ENCODE data around the gene STXBP2. TPM values are rescaled to one million over a fixed set of nuclear protein-coding genes. Genes with fewer than 3 reads are reported as not detected.

STXBP2 gene
- total RNA-seq, 1 donor from 2014 or later: 61.6 TPM

DNA sequence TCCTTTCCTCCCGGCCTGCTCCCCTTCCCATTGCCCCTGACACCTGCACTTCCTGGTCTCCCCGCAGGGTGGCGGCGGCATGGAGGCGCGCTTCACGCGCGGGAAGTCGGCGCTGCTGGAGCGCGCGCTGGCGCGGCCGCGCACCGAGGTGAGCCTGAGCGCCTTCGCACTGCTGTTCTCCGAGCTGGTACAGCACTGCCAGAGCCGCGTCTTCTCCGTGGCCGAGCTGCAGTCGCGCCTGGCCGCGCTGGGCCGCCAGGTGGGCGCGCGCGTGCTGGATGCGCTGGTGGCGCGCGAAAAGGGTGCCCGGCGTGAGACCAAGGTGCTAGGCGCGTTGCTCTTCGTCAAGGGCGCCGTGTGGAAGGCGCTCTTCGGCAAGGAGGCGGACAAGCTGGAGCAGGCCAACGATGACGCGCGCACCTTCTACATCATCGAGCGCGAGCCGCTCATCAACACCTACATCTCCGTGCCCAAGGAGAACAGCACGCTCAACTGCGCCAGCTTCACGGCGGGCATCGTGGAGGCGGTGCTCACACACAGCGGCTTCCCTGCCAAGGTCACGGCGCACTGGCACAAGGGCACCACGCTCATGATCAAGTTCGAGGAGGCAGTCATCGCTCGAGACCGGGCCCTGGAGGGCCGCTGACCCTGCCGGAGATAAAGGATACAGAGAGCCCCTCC, 45.4 kb downstream of the STXBP2 start:
- TF ChIP-seq CTCF (conservative IDR thresholded peaks at IDR 0.05): no peak
- Mint-ChIP-seq H3K36me3 (peaks cover 9% of the 10 kb centered on the region), H3K27ac (no peak overlapping the region), H3K27me3 (peaks cover 17% of the 10 kb centered on the region), H3K4me3 (peak overlapping the region; percentile 90), H3K9me3 (no peaks in the 10 kb centered on the region), H3K4me1 (ENCODE audit: unreplicated experiment) (peaks cover 9% of the 10 kb centered on the region)
- DNase-seq (ENCODE audit: extremely low spot score, unreplicated experiment): no peak

GRCh38 chr19:7685546-7686445, 48.9 kb downstream of the STXBP2 start:
- peaks cover 3% of the 10 kb centered on the region for H3K4me1 Mint-ChIP-seq (ENCODE audit: unreplicated experiment)
- peak overlapping the region; percentile 46 for H3K27ac Mint-ChIP-seq
- no peaks in the 10 kb centered on the region for H3K27me3 Mint-ChIP-seq
- DNase-seq (ENCODE audit: extremely low spot score, unreplicated experiment): no peak
- no peak overlapping the region for H3K4me3 Mint-ChIP-seq
- H3K36me3 Mint-ChIP-seq: peaks cover 9% of the 10 kb centered on the region
- TF ChIP-seq CTCF (conservative IDR thresholded peaks at IDR 0.05): no peak
- no peaks in the 10 kb centered on the region for H3K9me3 Mint-ChIP-seq

DNA sequence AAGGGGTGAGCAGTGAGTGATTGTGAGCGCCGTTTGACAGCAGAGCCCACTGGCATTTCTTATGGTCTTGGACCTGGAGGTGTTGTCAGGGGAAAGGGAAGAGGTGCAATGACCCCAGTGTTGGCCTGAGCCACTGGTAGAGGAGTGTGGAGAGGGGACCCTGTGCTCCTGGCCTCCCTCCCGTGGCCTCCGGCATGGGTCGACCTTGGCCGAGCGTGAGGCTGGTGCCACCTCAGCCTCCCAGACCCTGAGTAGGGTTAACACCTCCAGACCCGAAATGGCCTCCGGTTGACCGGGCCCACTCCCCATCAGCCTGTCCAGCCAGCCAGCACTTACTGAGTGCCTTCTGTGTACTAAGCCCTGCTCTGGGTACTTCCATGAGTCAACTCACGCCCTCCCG, 50.3 kb downstream of the STXBP2 start:
- no peaks in the 10 kb centered on the region for H3K4me1 Mint-ChIP-seq (ENCODE audit: unreplicated experiment)
- DNase-seq (ENCODE audit: extremely low spot score, unreplicated experiment): no peak
- no peaks in the 10 kb centered on the region for H3K9me3 Mint-ChIP-seq
- no peak overlapping the region for H3K27ac Mint-ChIP-seq
- no peaks in the 10 kb centered on the region for H3K27me3 Mint-ChIP-seq
- H3K36me3 Mint-ChIP-seq: peaks cover 9% of the 10 kb centered on the region
- no peak for TF ChIP-seq CTCF (conservative IDR thresholded peaks at IDR 0.05)
- H3K4me3 Mint-ChIP-seq: no peak overlapping the region

GRCh38 chr19:7689165-7689564, 52.3 kb downstream of the STXBP2 start:
- H3K36me3 Mint-ChIP-seq: peaks cover 5% of the 10 kb centered on the region
- no peaks in the 10 kb centered on the region for H3K27me3 Mint-ChIP-seq
- no peak for TF ChIP-seq CTCF (conservative IDR thresholded peaks at IDR 0.05)
- no peaks in the 10 kb centered on the region for H3K4me1 Mint-ChIP-seq (ENCODE audit: unreplicated experiment)
- no peaks in the 10 kb centered on the region for H3K9me3 Mint-ChIP-seq
- no peak overlapping the region for H3K27ac Mint-ChIP-seq
- H3K4me3 Mint-ChIP-seq: no peak overlapping the region
- DNase-seq (ENCODE audit: extremely low spot score, unreplicated experiment): no peak

DNA sequence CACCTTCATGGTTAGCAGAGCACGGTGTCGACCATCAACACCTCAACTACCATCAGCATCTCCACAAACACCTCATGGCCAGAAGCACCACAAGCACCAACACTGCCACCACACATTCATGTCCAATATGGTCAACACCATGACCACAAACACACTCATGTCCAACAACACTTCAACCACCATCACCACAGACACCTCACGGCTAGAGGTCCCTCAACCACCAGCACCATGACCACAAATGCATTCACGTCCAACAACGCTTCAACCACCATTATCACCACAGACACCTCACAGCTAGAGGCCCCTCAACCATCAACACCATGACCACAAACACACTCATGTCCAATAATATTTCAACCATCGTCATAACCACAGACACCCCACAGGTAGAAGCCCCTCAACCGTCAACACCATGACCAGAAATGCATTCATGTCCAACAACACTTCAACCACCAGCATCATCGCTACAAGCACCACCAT, 53.9 kb downstream of the STXBP2 start:
- no peak overlapping the region for H3K4me3 Mint-ChIP-seq
- no peaks in the 10 kb centered on the region for H3K36me3 Mint-ChIP-seq
- no peaks in the 10 kb centered on the region for H3K9me3 Mint-ChIP-seq
- H3K4me1 Mint-ChIP-seq (ENCODE audit: unreplicated experiment): no peaks in the 10 kb centered on the region
- no peak overlapping the region for H3K27ac Mint-ChIP-seq
- DNase-seq (ENCODE audit: extremely low spot score, unreplicated experiment): no peak
- TF ChIP-seq CTCF (conservative IDR thresholded peaks at IDR 0.05): no peak
- H3K27me3 Mint-ChIP-seq: peaks cover 3% of the 10 kb centered on the region

Data from type B pancreatic cell (in vitro differentiated cells).